IMR-90 (cell line): ENCODE measurements around the gene PSMC4. TPM values are rescaled to one million over a fixed set of nuclear protein-coding genes. Genes with fewer than 3 reads are reported as not detected.

ENCODE experiments used
- ATAC-seq: fragments of 200-7000 bp; cut with Tn5 transposase; 2 replicates; pipeline ENCODE4 v1.9.1; 2020; ENCODE audit warnings: low read depth, mild to moderate bottlenecking, moderate library complexity
- BruUV-seq: library from RNA; stranded (reverse); fragments of 400-500 nt; replicated peaks from 2 replicates; lab custom pipeline; 2021; lab: Mats Ljungman, UMichigan
- CTCF ChIA-PET: fragments of 300-600 bp; formaldehyde crosslinking; extraction: SDS; loops from one replicate; lab custom pipeline; 2021; ENCODE audit warnings: antibody characterized with exemption; lab: Yijun Ruan, JAX
- POLR2A ChIA-PET: fragments of 300-600 bp; sonication (Branson Sonifier 250); formaldehyde crosslinking; loops from one replicate; lab custom pipeline; 2022; ENCODE audit warnings: antibody characterized with exemption; ENCODE audit not compliant: unreplicated experiment; lab: Charles Lee
- DNase-seq: peaks from one replicate; pipeline ENCODE4 v3.0.0; 2013
- H2AFZ ChIP-seq: replicated peaks from 2 replicates; pipeline ENCODE3; 2013; ENCODE audit warnings: low read length, mild to moderate bottlenecking; ENCODE audit not compliant: poor library complexity
- H2AK5ac ChIP-seq: 2 replicates; pipeline ENCODE4 v1.6.1; 2013; ENCODE audit warnings: low read depth, low read length, inconsistent platforms
- H2AK9ac ChIP-seq: replicated peaks from 2 replicates; pipeline ENCODE3; 2013; ENCODE audit warnings: mild to moderate bottlenecking, low read depth, low read length, moderate library complexity; ENCODE audit not compliant: poor library complexity
- H2BK120ac ChIP-seq: 2 replicates; pipeline ENCODE4 v1.6.1; 2013; ENCODE audit warnings: low read depth, low read length, inconsistent platforms
- H2BK15ac ChIP-seq: 3 replicates; pipeline ENCODE4 v1.6.1; 2013; ENCODE audit warnings: low read depth, low read length, inconsistent platforms
- H2BK20ac ChIP-seq: 2 replicates; pipeline ENCODE4 v1.6.1; 2013; ENCODE audit warnings: low read depth, mild to moderate bottlenecking, inconsistent platforms, low read length, moderate library complexity
- H2BK5ac ChIP-seq: 2 replicates; pipeline ENCODE4 v1.6.1; 2013; ENCODE audit warnings: mild to moderate bottlenecking, low read depth, low read length, inconsistent platforms; ENCODE audit not compliant: poor library complexity, severe bottlenecking
- H3K14ac ChIP-seq: replicated peaks from 2 replicates; pipeline ENCODE4 v1.6.1; 2013; ENCODE audit warnings: low read depth, low read length, inconsistent platforms
- H3K18ac ChIP-seq: 2 replicates; pipeline ENCODE4 v1.6.1; 2013; ENCODE audit warnings: low read depth, low read length, control low read depth
- H3K23ac ChIP-seq: 2 replicates; pipeline ENCODE4 v1.6.1; 2013; ENCODE audit warnings: low read depth, low read length, inconsistent platforms
- H3K27ac ChIP-seq: 2 replicates; pipeline ENCODE4 v1.5.1; 2013; ENCODE audit warnings: mild to moderate bottlenecking, control low read depth, low read length; ENCODE audit not compliant: insufficient read depth
- H3K27me3 ChIP-seq: 2 replicates; pipeline ENCODE4 v1.6.1; 2013; ENCODE audit warnings: low read length; ENCODE audit not compliant: control insufficient read depth, insufficient read depth
- H3K36me3 ChIP-seq: 2 replicates; pipeline ENCODE4 v1.6.1; 2013; ENCODE audit warnings: low read length, mixed read lengths; ENCODE audit not compliant: control insufficient read depth, insufficient read depth
- H3K4ac ChIP-seq: 2 replicates; pipeline ENCODE4 v1.6.1; 2013; ENCODE audit warnings: low read depth, low read length, inconsistent platforms
- H3K4me1 ChIP-seq: 2 replicates; pipeline ENCODE4 v1.6.1; 2013; ENCODE audit warnings: low read length, mixed read lengths; ENCODE audit not compliant: control insufficient read depth, insufficient read depth
- H3K4me2 ChIP-seq: 2 replicates; pipeline ENCODE4 v1.6.1; 2013; ENCODE audit warnings: low read depth, mild to moderate bottlenecking, control low read depth, low read length, moderate library complexity
- H3K4me3 ChIP-seq: 2 replicates; pipeline ENCODE4 v1.5.1; 2013; ENCODE audit warnings: low read depth, mild to moderate bottlenecking, control low read depth, low read length, moderate library complexity; ENCODE audit not compliant: insufficient read depth
- H3K56ac ChIP-seq: 2 replicates; pipeline ENCODE4 v1.6.1; 2013; ENCODE audit warnings: low read length, inconsistent platforms; ENCODE audit not compliant: insufficient read depth; ENCODE audit errors: extremely low read depth
- H3K79me1 ChIP-seq, 2 experiments: 2 replicates each; pipeline ENCODE4 v1.6.1; 2013; ENCODE audit warnings: low read length in 2 of 2, inconsistent platforms in 1 of 2, low read depth in 1 of 2
- H3K9ac ChIP-seq: 2 replicates; pipeline ENCODE4 v1.6.1; 2013; ENCODE audit warnings: low read depth, low read length, control low read depth
- H3K9me1 ChIP-seq: 2 replicates; pipeline ENCODE4 v1.6.1; 2013; ENCODE audit warnings: low read length, inconsistent platforms; ENCODE audit not compliant: insufficient read depth
- H3K9me3 ChIP-seq: 2 replicates; pipeline ENCODE4 v1.6.1; 2013; ENCODE audit warnings: low read length; ENCODE audit not compliant: control insufficient read depth, insufficient read depth
- H4K20me1 ChIP-seq: 2 replicates; pipeline ENCODE4 v1.6.1; 2013; ENCODE audit warnings: low read length, inconsistent platforms; ENCODE audit not compliant: insufficient read depth
- H4K5ac ChIP-seq: 2 replicates; pipeline ENCODE4 v1.6.1; 2013; ENCODE audit warnings: mild to moderate bottlenecking, low read depth, low read length, control low read depth
- H4K8ac ChIP-seq, 2 experiments: 2 replicates each; pipeline ENCODE4 v1.6.1; 2013; ENCODE audit warnings: low read depth in 2 of 2, low read length in 2 of 2, control low read depth in 1 of 2, inconsistent platforms in 1 of 2
- H4K91ac ChIP-seq: 2 replicates; pipeline ENCODE4 v1.6.1; 2013; ENCODE audit warnings: low read depth, low read length, inconsistent platforms; ENCODE audit not compliant: insufficient read depth
- BHLHE40 ChIP-seq: fragments of 150-350 bp; IDR thresholded peaks from 2 replicates; pipeline ENCODE4 v1.6.1; 2016; ENCODE audit warnings: mild to moderate bottlenecking, low read depth, low read length
- CEBPB ChIP-seq: IDR thresholded peaks from 2 replicates; pipeline ENCODE4 v1.6.1; 2012; ENCODE audit warnings: low read depth, low read length, improper control_type of control experiment
- CHD1 ChIP-seq: IDR thresholded peaks from 2 replicates; pipeline ENCODE4 v1.6.1; 2012; ENCODE audit warnings: low read depth, low read length, improper control_type of control experiment
- CTCF ChIP-seq: conservative IDR thresholded peaks from 2 replicates; pipeline ENCODE4 v1.5.1; 2012; ENCODE audit warnings: mild to moderate bottlenecking, low read depth, low read length, improper control_type of control experiment
- ELK1 ChIP-seq: fragments of 150-350 bp; IDR thresholded peaks from 2 replicates; pipeline ENCODE4 v1.6.1; 2016; ENCODE audit warnings: low read depth, mild to moderate bottlenecking, low read length, moderate library complexity, borderline replicate concordance
- FOS ChIP-seq: fragments of 150-350 bp; IDR thresholded peaks from 2 replicates; pipeline ENCODE4 v1.6.1; 2016; ENCODE audit warnings: low read depth, low read length
- MAFK ChIP-seq: IDR thresholded peaks from 2 replicates; pipeline ENCODE4 v1.6.1; 2012; ENCODE audit warnings: low read depth, low read length, improper control_type of control experiment
- MAZ ChIP-seq: IDR thresholded peaks from 2 replicates; pipeline ENCODE4 v1.6.1; 2012; ENCODE audit warnings: low read depth, mild to moderate bottlenecking, low read length, improper control_type of control experiment, moderate library complexity, borderline replicate concordance
- MXI1 ChIP-seq: IDR thresholded peaks from 2 replicates; pipeline ENCODE4 v1.6.1; 2012; ENCODE audit warnings: low read depth, mild to moderate bottlenecking, low read length, moderate library complexity, borderline replicate concordance
- POLR2A ChIP-seq: IDR thresholded peaks from 2 replicates; pipeline ENCODE4 v1.6.1; 2012; ENCODE audit warnings: mild to moderate bottlenecking, low read depth, low read length
- RAD21 ChIP-seq: IDR thresholded peaks from 2 replicates; pipeline ENCODE4 v1.6.1; 2012; ENCODE audit warnings: low read length, improper control_type of control experiment
- RCOR1 ChIP-seq: IDR thresholded peaks from 2 replicates; pipeline ENCODE4 v1.6.1; 2012; ENCODE audit warnings: mild to moderate bottlenecking, low read length, improper control_type of control experiment; ENCODE audit not compliant: insufficient replicate concordance
- RFX5 ChIP-seq: IDR thresholded peaks from 2 replicates; pipeline ENCODE4 v1.8.0; 2012; ENCODE audit warnings: low read depth, mild to moderate bottlenecking, low read length, moderate library complexity
- SMC3 ChIP-seq: fragments of 150-350 bp; IDR thresholded peaks from 2 replicates; pipeline ENCODE4 v1.6.1; 2016; ENCODE audit warnings: low read depth, mild to moderate bottlenecking, antibody characterized with exemption, low read length, moderate library complexity
- USF2 ChIP-seq: fragments of 150-350 bp; IDR thresholded peaks from 2 replicates; pipeline ENCODE4 v1.6.1; 2017; ENCODE audit warnings: mild to moderate bottlenecking, antibody characterized with exemption, low read length, low read depth
- WGBS, 2 experiments: methylation state at CpG; one replicate each; pipeline versions ENCODE4 v1.1.5 to v1.1.7; 2013; ENCODE audit warnings: missing lambda C conversion rate in 2 of 2; ENCODE audit not compliant: insufficient read length in 1 of 2; ENCODE audit errors: extremely low coverage in 2 of 2; 5-methylcytosine and 5-hydroxymethylcytosine counted together
- dilution Hi-C: fragments of 300-500 bp; cut with HindIII; formaldehyde crosslinking; loops from one replicate; pipeline ENCODE4 v1.14.3; 2018; ENCODE audit warnings: low sequenced_read_pairs; ENCODE audit not compliant: unreplicated experiment
- in situ Hi-C: fragments of 300-500 bp; cut with MboI; formaldehyde crosslinking; loops from 3 replicates; pipeline ENCODE4 v1.14.3; 2019; ENCODE audit warnings: low sequenced_read_pairs, inconsistent platforms, mixed read lengths
- intact Hi-C: fragments of 100-400 bp; cut with micrococcal nuclease; formaldehyde crosslinking; loops from 2 replicates; pipeline ENCODE4 v1.10.0; 2022
- polyA plus RNA-seq, 3 experiments: library from polyadenylated mRNA; depleted of rRNA; stranded (reverse); fragments of >200 nt; gene quantifications; 2 replicates each; pipeline ENCODE4 v1.2.3, GENCODE V29; 2012; ENCODE audit warnings: low replicate concordance in 1 of 3
- total RNA-seq: library from RNA; depleted of rRNA; stranded (reverse); fragments of >200 nt; gene quantifications from 2 replicates; pipeline ENCODE4 v1.2.3, GENCODE V29; 2012

PSMC4 gene
- total and polyA plus RNA-seq, 2 of the 4 experiments (the other 2 are of a cell fraction) = 148 to 216 TPM

- H3K9me1 ChIP-seq = no peaks in the 10 kb centered on the region
- no peaks in the 10 kb centered on the region for H3K4me1 ChIP-seq
- no peak overlapping the region for H3K56ac ChIP-seq
- no peak overlapping the region for H4K5ac ChIP-seq
- no peak overlapping the region for H3K18ac ChIP-seq
- peaks cover 58% of the 10 kb centered on the region for H3K9me3 ChIP-seq
- H3K4me3 ChIP-seq = no peak overlapping the region
- ChIA-PET POLR2A (no interaction called here), CTCF (no interaction called here)
- no peak for TF ChIP-seq MAFK
- TF ChIP-seq USF2 = no peak
- no peak for TF ChIP-seq CTCF
- TF ChIP-seq MXI1 = no peak
- no peak for TF ChIP-seq CEBPB
- no peak for TF ChIP-seq RAD21
- TF ChIP-seq SMC3 = no peak
- no peak for TF ChIP-seq BHLHE40
- TF ChIP-seq ELK1 = no peak
- TF ChIP-seq RCOR1 = no peak
- TF ChIP-seq CHD1 = no peak
- no peak for TF ChIP-seq RFX5
- no peak for TF ChIP-seq MAZ
- no peak for TF ChIP-seq POLR2A
- TF ChIP-seq FOS = no peak
- no peak overlapping the region for H2AK9ac ChIP-seq
- no peak for DNase-seq
- no peaks in the 10 kb centered on the region for H3K27me3 ChIP-seq
- ATAC-seq = no peak
- no peak overlapping the region for H2BK5ac ChIP-seq
- no CpG with 5 or more reads among the region's 5 CpGs for WGBS, 2 experiments
- no peak overlapping the region for H3K14ac ChIP-seq
- intact Hi-C loops (no loop called here), dilution Hi-C loops (no loop called here), in situ Hi-C loops (no loop called here)
- no peak overlapping the region for H4K91ac ChIP-seq
- H3K27ac ChIP-seq = no peak overlapping the region
- no peaks in the 10 kb centered on the region; the same call in 1 of the 2 replicates for H3K36me3 ChIP-seq
- H3K4me2 ChIP-seq = no peak overlapping the region
- no peak overlapping the region for H2BK20ac ChIP-seq
- no peak overlapping the region for H2AFZ ChIP-seq
- H2AK5ac ChIP-seq = no peak overlapping the region
- H4K20me1 ChIP-seq = no peaks in the 10 kb centered on the region
- BruUV-seq = no TSS peak
- H3K23ac ChIP-seq = no peak overlapping the region
- H3K4ac ChIP-seq = no peak overlapping the region
- no peaks in the 10 kb centered on the region for H3K79me1 ChIP-seq
- no peak overlapping the region for H2BK15ac ChIP-seq
- no peak overlapping the region for H3K9ac ChIP-seq
- no peak overlapping the region for H2BK120ac ChIP-seq
- H4K8ac ChIP-seq = no peak overlapping the region
Observed at GRCh38 chr19:40026597-40026970, 55.6 kb downstream of the PSMC4 start.
